SK-N-MC (cell line): ENCODE results near the gene PTPN13.

ENCODE experiments used
- EZH2 ChIP-seq: fragments of 200-600 bp; sonication (generic); IDR thresholded peaks from one replicate; pipeline ENCODE4 v1.6.1; 2017; ENCODE audit warnings: antibody characterized with exemption
- POLR2AphosphoS5 ChIP-seq: IDR thresholded peaks from 2 replicates; pipeline ENCODE4 v1.6.1; 2012; ENCODE audit warnings: mild to moderate bottlenecking, low read depth, low read length, borderline replicate concordance

- TF ChIP-seq POLR2AphosphoS5 (no peak), EZH2 (no peak)
Observed at GRCh38 chr4:86557526-86557925, 36.6 kb upstream of the PTPN13 start.
